Smooth muscle cell (in vitro differentiated cells): ENCODE measurements around the gene ZNF135. TPM values are rescaled to one million over a fixed set of nuclear protein-coding genes. Genes with fewer than 3 reads are reported as not detected.

Experiments used
- DNase-seq: peaks from one replicate; lab custom pipeline; 2025; ENCODE audit not compliant: unreplicated experiment; lab: John Stamatoyannopoulos, UW
- H2AFZ ChIP-seq: fragments of 200-600 bp; sonication (generic); 2 replicates; pipeline ENCODE4 v1.6.0; 2016; ENCODE audit warnings: antibody characterized with exemption, low read depth, mild to moderate bottlenecking
- H3F3A ChIP-seq: fragments of 200-600 bp; sonication (generic); 2 replicates; pipeline ENCODE4 v1.6.0; 2017; ENCODE audit warnings: antibody characterized with exemption, low read depth
- H3K27ac ChIP-seq: fragments of 200-600 bp; sonication (generic); 2 replicates; pipeline ENCODE4 v1.5.1; 2016; ENCODE audit warnings: low read depth, mild to moderate bottlenecking
- H3K27me3 ChIP-seq: fragments of 200-600 bp; sonication (generic); 2 replicates; pipeline ENCODE4 v1.6.1; 2016; ENCODE audit warnings: low read depth, mild to moderate bottlenecking
- H3K36me3 ChIP-seq: fragments of 200-600 bp; sonication (generic); 2 replicates; pipeline ENCODE4 v1.5.1; 2016; ENCODE audit warnings: low read depth
- H3K4me1 ChIP-seq: fragments of 200-600 bp; sonication (generic); 2 replicates; pipeline ENCODE4 v1.5.1; 2016; ENCODE audit warnings: low read depth
- H3K4me2 ChIP-seq: fragments of 200-600 bp; sonication (generic); 2 replicates; pipeline ENCODE4 v1.6.0; 2016; ENCODE audit warnings: mild to moderate bottlenecking
- H3K4me3 ChIP-seq: fragments of 200-600 bp; sonication (generic); 2 replicates; pipeline ENCODE4 v1.5.1; 2016; ENCODE audit warnings: mild to moderate bottlenecking
- H3K79me2 ChIP-seq: fragments of 200-600 bp; sonication (generic); 2 replicates; pipeline ENCODE4 v1.6.0; 2016; ENCODE audit warnings: low read depth, mild to moderate bottlenecking
- H3K9ac ChIP-seq: fragments of 200-600 bp; sonication (generic); 2 replicates; pipeline ENCODE4 v1.6.0; 2016; ENCODE audit warnings: low read depth
- H3K9me3 ChIP-seq: fragments of 200-600 bp; sonication (generic); replicated peaks from 2 replicates; pipeline ENCODE4 v1.5.1; 2016; ENCODE audit warnings: low read depth
- H4K20me1 ChIP-seq: fragments of 200-600 bp; sonication (generic); 2 replicates; pipeline ENCODE4 v1.6.0; 2016; ENCODE audit warnings: low read depth
- CTCF ChIP-seq: fragments of 200-600 bp; sonication (generic); IDR thresholded peaks from 2 replicates; pipeline ENCODE4 v1.5.1; 2017; ENCODE audit warnings: borderline replicate concordance, mild to moderate bottlenecking, antibody characterized with exemption; ENCODE audit not compliant: insufficient read depth, poor library complexity, severe bottlenecking
- WGBS: methylation state at CpG from one replicate; pipeline ENCODE4 v1.1.7; 2016; ENCODE audit warnings: low lambda C conversion rate; 5-methylcytosine and 5-hydroxymethylcytosine counted together
- polyA plus RNA-seq: library from polyadenylated mRNA; unstranded; fragments of >200 nt; fragmentation: Nextera tagmentation; extraction: Ambion mirVana; gene quantifications from 2 replicates; pipeline ENCODE4 v1.2.1, GENCODE V29; 2016
- total RNA-seq: library from RNA; depleted of rRNA; stranded (reverse); fragments of >200 nt; gene quantifications from 2 replicates; pipeline ENCODE4 v1.2.3, GENCODE V29; 2014

Gene ZNF135
- total and polyA plus RNA-seq, 2 experiments from 2014 or later: 3.2 to 3.7 TPM

GRCh38 chr19:58083021-58083420 lies 23.9 kb downstream of the ZNF135 start:
- Histone ChIP-seq H3K4me1 (no peaks in the 10 kb centered on the region), H4K20me1 (no peaks in the 10 kb centered on the region), H3K27me3 (no peaks in the 10 kb centered on the region), H3F3A (no peaks in the 10 kb centered on the region), H3K9me3 (peaks cover 16% of the 10 kb centered on the region), H3K79me2 (no peaks in the 10 kb centered on the region), H3K4me3 (no peak overlapping the region), H3K4me2 (no peak overlapping the region), H2AFZ (no peak overlapping the region), H3K36me3 (no peaks in the 10 kb centered on the region), H3K9ac (no peak overlapping the region), H3K27ac (no peak overlapping the region)
- TF ChIP-seq CTCF: no peak
- WGBS: 91% methylated on average over 3 of the region's 3 CpGs
- DNase-seq: no peak

GRCh38 chr19:58084596-58085347 lies 25.7 kb downstream of the ZNF135 start:
- no peak for DNase-seq
- TF ChIP-seq CTCF: no peak
- no peaks in the 10 kb centered on the region for H3K79me2 ChIP-seq
- no peak overlapping the region for H3K4me3 ChIP-seq
- H3K9me3 ChIP-seq: peaks cover 16% of the 10 kb centered on the region
- H3K4me2 ChIP-seq: no peak overlapping the region
- H3F3A ChIP-seq: no peaks in the 10 kb centered on the region
- no peaks in the 10 kb centered on the region for H3K36me3 ChIP-seq
- no peak overlapping the region for H3K27ac ChIP-seq
- no peak overlapping the region for H2AFZ ChIP-seq
- H3K27me3 ChIP-seq: no peaks in the 10 kb centered on the region
- no peaks in the 10 kb centered on the region for H3K4me1 ChIP-seq
- no peak overlapping the region for H3K9ac ChIP-seq
- WGBS: 99% methylated on average over 66 of the region's 69 CpGs
- H4K20me1 ChIP-seq: no peaks in the 10 kb centered on the region

- Histone ChIP-seq H3K9me3 (peaks cover 16% of the 10 kb centered on the region), H4K20me1 (no peaks in the 10 kb centered on the region), H3K79me2 (no peaks in the 10 kb centered on the region), H3K27ac (no peak overlapping the region), H3K4me1 (no peaks in the 10 kb centered on the region), H3K9ac (no peak overlapping the region), H3K36me3 (no peaks in the 10 kb centered on the region), H3K4me3 (no peak overlapping the region), H2AFZ (no peak overlapping the region), H3K4me2 (no peak overlapping the region), H3K27me3 (no peaks in the 10 kb centered on the region), H3F3A (no peaks in the 10 kb centered on the region)
- WGBS: 98% methylated on average over 29 of the region's 29 CpGs
- no peak for TF ChIP-seq CTCF
- DNase-seq: no peak
Observed at GRCh38 chr19:58085348-58085875, 26.3 kb downstream of the ZNF135 start.
